ENCODE results near the gene PLCE1.

PLCE1 gene

GRCh38 chr10:94005050-94005449 is 11.3 kb downstream of the PLCE1 start:
- in situ Hi-C loops (cut with MboI; ENCODE audit: low pct_unique_long_range_greater_than_20kb, low sequenced_read_pairs, unreplicated experiment): no loop called here
- DNase-seq (ENCODE audit: low spot score): no peak
- TF ChIP-seq, protein P1, sequence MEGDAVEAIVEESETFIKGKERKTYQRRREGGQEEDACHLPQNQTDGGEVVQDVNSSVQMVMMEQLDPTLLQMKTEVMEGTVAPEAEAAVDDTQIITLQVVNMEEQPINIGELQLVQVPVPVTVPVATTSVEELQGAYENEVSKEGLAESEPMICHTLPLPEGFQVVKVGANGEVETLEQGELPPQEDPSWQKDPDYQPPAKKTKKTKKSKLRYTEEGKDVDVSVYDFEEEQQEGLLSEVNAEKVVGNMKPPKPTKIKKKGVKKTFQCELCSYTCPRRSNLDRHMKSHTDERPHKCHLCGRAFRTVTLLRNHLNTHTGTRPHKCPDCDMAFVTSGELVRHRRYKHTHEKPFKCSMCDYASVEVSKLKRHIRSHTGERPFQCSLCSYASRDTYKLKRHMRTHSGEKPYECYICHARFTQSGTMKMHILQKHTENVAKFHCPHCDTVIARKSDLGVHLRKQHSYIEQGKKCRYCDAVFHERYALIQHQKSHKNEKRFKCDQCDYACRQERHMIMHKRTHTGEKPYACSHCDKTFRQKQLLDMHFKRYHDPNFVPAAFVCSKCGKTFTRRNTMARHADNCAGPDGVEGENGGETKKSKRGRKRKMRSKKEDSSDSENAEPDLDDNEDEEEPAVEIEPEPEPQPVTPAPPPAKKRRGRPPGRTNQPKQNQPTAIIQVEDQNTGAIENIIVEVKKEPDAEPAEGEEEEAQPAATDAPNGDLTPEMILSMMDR (IDR thresholded peaks at IDR 0.05; ENCODE audit: extremely low read depth, insufficient read depth, missing control alignments): no peak

DNA sequence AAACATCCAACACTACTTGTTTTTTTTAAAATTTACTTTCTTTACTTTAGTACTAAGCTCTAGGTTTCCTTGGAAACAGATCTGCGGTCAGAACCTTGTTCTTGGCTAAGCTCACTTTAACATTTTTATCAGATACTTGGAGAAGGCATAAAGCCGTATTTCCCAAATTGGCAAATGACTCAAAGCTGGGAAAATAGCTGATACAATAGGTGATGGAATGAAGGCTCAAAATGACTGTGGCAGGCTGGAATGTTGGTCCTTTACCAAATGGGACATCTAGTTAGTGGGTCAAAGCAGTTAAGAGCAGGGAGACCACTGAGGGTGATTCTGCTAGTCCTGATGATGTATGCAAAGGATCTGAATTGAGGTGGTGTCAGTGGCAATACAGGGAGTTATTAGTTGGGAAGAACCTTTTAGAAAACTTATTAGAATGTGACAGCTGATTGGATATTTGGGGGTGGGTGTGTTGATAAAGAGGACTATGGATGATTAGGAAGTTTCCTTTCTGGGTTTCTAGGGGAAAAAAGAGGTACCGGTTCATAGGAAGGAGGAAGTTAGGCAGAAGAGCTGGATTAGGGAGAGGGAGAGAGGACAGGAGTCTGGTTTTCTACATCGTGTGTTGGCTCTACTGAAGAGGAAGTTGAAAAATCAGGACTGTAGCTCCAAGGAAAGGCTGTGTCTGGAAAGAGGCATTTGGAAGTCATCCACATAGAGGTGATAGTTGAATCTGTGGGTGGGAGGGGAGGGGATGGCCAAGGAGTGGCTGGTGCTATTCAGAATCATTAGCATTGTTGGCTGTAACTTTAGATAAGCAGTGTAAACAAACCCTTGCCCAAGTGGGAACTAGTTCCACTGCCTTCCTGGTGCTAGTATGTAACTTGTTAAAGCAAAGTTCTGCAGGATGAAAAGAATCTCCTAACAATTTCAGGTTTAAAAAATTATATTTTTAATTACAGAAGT is 13.1 kb downstream of the PLCE1 start:
- TF ChIP-seq, protein P1 (IDR thresholded peaks at IDR 0.05; ENCODE audit: extremely low read depth, insufficient read depth, missing control alignments): no peak
- DNase-seq (ENCODE audit: low spot score): no peak
- in situ Hi-C loops (cut with MboI; ENCODE audit: low pct_unique_long_range_greater_than_20kb, low sequenced_read_pairs, unreplicated experiment): no loop called here

GRCh38 chr10:94008526-94008925 is 14.8 kb downstream of the PLCE1 start:
- DNase-seq (ENCODE audit: low spot score): no peak
- TF ChIP-seq, protein P1 (IDR thresholded peaks at IDR 0.05; ENCODE audit: extremely low read depth, insufficient read depth, missing control alignments): no peak
- in situ Hi-C loops (cut with MboI; ENCODE audit: low pct_unique_long_range_greater_than_20kb, low sequenced_read_pairs, unreplicated experiment): no loop called here

- in situ Hi-C loops (cut with MboI; ENCODE audit: low pct_unique_long_range_greater_than_20kb, low sequenced_read_pairs, unreplicated experiment): no loop called here
- TF ChIP-seq, protein P1 (IDR thresholded peaks at IDR 0.05; ENCODE audit: extremely low read depth, insufficient read depth, missing control alignments): no peak
- no peak for DNase-seq (ENCODE audit: low spot score)
Measured at GRCh38 chr10:94010116-94010515, 16.4 kb downstream of the PLCE1 start.

- TF ChIP-seq, protein P1 (IDR thresholded peaks at IDR 0.05; ENCODE audit: extremely low read depth, insufficient read depth, missing control alignments): no peak
- in situ Hi-C loops (cut with MboI; ENCODE audit: low pct_unique_long_range_greater_than_20kb, low sequenced_read_pairs, unreplicated experiment): no loop called here
- DNase-seq (ENCODE audit: low spot score): no peak
Measured at GRCh38 chr10:94010886-94011285, 17.2 kb downstream of the PLCE1 start.

GRCh38 chr10:94011296-94011695 is 17.6 kb downstream of the PLCE1 start:
- TF ChIP-seq, protein P1 (IDR thresholded peaks at IDR 0.05; ENCODE audit: extremely low read depth, insufficient read depth, missing control alignments): no peak
- DNase-seq (ENCODE audit: low spot score): no peak
- in situ Hi-C loops (cut with MboI; ENCODE audit: low pct_unique_long_range_greater_than_20kb, low sequenced_read_pairs, unreplicated experiment): no loop called here
